Activated T-cell treated with anti-CD3 and anti-CD28 coated beads, Interleukin-2, amount 50 U/mL, for 48 hours (primary cell): ENCODE data around the gene APLP1.
"Not testable (repeated sequence)": the region's sequence is repeated elsewhere in the genome, so short reads cannot be mapped to it uniquely, and the experiment has no call there.

ENCODE experiments used
- DNase-seq, 2 experiments: peaks; one replicate each; pipeline ENCODE4 v3.0.0-alpha.2; 2020

The APLP1 gene

DNA sequence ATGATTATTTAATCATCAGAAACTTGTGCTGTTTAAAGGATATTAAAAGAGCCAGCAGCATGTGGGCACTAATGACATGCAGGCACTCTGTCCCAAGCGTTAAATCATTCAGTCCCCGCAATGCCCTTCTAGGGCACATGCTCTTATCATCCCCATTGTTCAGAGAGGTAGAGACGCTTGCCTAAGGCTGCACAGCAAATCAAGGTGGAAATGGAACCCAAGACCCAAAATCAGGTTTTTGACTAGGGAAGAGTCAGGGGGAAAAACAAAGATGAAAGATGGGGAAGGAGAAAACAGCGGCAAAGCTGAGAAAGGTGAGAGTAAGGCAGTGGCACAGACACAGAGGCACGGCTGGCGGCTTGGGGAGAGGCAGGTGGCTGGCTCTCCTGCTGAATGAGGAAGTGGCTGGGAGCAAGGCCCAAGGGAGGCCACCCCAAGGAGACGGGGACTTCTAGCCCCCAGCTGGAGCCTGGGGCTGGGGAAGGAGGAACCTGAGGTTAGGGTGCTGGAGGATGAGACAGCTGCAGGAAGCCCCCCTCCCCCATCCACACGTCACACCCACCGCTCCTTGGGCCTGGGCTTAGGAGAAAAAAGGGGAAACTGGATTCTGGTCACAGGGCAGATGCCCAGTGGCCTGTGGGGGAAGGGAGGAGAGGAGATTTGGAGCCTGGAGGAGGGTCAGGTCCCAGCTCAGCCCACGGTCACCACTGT, 40.8 kb downstream of the APLP1 start:
- DNase-seq: no peak

DNA sequence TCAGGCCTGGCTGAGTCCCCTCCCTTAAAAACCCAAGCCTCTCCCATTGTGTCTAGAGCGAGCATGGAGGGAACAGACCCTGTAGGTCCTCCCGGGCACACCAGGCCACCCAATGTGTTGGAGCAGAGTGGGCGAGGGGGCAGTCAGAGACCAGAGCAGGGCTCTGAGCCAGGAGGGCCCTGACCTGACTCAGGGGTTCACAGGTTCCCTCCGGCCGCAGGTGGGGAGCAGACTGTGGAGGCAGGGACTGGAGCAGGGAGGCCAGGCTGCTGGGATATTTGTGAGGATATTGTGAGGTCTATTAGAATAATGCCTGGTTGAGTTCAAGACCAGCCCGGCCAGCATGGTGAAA, 41.3 kb downstream of the APLP1 start:
- no peak for DNase-seq

GRCh38 chr19:35910355-35910754, 42.0 kb downstream of the APLP1 start:
- DNase-seq: not testable (repeated sequence)

- no peak for DNase-seq
Observed at GRCh38 chr19:35911173-35911572, 42.8 kb downstream of the APLP1 start.

GRCh38 chr19:35911790-35912189, 43.4 kb downstream of the APLP1 start:
- peak; percentile 53 to 57 for DNase-seq

DNA sequence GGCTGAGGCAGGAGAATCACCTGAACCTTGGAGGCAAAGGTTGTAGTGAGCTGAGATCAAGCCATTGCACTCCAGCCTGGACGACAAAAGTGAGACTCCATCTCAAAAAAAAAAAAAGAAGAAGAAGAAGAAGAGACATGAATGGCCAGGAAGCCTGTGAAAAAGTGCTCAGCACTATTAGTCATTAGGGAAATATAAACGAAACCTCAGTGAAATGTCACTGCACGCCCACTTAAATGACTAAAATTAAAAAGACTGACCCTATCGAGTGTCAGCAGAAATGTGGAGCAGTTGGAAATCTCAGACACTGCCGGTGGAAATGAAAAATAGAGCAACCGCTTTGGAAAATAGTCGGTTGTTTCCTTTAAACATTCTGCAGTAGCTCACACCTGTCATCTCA, 45.2 kb downstream of the APLP1 start:
- DNase-seq: no peak

DNA sequence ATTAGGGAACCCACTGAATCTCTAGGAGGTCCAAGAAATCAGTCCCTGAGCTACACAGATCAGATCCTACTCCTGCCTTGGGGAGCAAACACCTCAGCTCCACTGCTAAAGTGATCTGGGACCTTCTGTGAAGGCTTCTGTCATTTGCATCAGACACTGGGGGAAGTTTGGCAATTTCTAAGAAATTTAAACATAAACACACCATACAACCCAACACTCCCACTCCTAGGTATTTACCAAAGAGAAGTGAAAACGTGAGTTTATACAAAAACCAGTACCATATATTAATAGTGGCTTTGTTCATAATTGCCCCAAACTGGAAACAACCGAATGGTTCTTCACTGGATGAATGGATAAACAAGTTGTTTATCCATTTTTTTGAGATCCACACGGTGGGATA, 47.1 kb downstream of the APLP1 start:
- DNase-seq: no peak

GRCh38 chr19:35919306-35919705, 50.9 kb downstream of the APLP1 start:
- DNase-seq: no peak

DNA sequence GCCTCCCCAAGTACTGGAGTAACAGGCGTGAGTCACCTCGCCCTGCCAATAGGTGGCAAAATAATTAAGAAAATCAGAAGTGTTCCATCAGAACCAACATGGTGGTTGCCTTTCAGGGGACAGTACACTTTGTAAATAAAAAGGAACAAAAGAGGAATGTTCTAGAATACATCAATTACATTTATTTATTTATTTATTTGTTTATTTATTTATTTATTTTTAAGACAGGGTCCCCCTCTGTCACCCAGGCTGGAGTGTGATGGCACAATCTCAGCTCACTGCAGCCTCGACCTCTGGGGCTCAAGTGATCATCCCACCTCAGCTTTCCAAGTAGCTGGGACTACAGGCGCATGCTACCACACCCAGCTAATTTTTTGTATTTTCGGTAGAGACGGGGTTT, 52.6 kb downstream of the APLP1 start:
- no peak for DNase-seq

DNA sequence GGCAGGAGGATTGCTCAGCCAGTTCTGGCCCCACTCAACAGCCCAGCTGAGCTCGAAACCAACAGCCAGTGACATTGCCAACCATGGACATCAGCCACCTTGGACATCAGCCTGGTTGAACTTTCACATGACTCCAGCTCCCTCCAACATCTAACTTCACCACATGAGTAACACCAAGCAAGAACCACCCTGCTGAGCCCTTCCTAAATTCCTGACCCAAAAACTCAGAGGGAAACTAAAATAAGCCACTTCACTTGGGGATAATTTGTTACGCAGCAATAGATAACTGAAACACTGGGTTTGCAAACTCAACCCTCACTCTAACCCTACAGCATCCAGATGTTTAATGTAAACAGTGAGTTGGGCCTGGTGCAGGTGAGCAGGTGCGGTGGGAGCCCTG, 57.1 kb downstream of the APLP1 start:
- DNase-seq: no peak

- no peak for DNase-seq
Observed at GRCh38 chr19:35928507-35928906, 60.1 kb downstream of the APLP1 start.
